NCI-H524 (cell line): Measurements from ENCODE around the gene DEPDC5.
"Not testable (repeated sequence)": the region's sequence is repeated elsewhere in the genome, so short reads cannot be mapped to it uniquely, and the experiment has no call there.

Experiments used
- DNase-seq, 2 experiments: peaks; one replicate each; lab custom pipeline; 2025; lab: John Stamatoyannopoulos, UW

Gene DEPDC5

DNA sequence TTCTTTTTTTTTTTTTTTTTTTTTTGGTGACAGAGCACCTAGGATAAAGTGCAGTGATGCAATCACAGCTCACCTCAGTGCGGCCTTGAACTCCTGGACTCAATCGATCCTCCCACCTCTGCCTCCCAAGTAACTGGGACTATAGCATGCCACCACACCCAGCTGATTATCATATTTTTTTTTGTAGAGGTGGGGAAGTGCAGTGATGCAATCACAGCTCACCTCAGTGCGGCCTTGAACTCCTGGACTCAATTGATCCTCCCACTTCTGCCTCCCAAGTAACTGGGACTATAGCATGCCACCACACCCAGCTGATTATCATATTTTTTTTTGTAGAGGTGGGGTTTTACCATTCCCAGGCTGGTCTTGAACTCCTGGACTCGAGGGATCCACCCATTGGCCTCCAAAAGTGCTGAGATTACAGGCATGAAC, 61.6 kb downstream of the DEPDC5 start:
- not testable (repeated sequence) for DNase-seq

DNA sequence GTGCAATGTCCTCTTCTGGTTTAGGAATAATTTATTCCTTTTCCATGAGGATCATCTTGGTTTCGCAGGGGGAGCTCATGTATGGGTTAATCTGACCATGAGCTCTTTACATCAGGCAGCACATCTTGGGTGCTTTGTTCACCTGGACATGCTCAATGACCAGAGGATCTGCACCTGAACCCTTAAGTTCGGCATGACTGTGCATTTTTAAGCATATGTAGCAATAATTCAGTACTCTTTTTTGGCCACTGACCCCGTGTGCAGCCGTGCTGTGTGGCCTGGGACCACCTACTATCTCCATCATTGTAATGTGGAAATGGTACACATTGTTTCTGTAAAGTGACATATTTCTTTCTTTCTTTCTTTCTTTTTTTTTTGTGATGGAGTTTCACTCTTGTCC, 62.9 kb downstream of the DEPDC5 start:
- DNase-seq, result no peak

DNA sequence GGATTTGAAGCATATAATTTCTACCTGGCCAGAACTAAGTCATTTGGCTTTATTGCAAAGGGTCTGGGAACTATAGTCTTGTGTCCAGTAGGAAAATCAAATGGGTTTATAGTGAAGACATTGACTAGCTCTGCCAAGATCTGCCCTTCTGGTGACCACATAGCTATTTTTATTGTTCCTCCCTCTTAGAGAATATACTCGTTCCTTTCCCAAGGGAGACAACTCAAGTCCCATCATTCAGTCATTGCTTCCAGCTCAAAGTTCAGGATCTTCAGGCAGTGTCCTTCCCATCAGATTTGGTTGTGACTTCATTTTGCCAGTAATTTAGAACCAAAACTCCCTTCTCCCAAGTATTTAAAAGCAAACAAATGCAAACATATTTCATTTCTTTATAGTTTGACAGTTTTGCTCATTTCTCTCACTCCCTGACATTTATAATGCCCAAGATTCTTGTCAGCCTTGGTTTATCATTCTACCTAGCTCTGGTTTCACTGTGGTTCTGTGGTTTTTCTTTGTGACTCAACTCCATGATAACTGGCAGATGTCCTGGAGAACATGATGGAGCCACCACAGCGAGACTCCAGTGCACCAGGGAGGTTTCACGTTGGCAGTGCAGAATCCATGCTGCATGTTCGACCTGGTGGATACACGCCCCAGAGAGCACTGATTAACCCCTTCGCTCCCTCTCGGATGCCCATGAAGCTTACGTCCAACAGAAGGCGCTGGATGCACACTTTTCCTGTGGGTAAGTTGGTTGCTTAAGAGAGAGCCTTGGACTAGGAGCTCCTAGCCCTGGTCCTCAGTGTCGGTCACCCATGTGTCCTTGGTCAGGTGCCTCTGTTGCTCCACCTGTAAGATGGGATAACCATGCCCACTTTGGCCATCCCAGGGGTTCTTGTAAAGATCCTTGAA, 64.9 kb downstream of the DEPDC5 start:
- no peak for DNase-seq

DNA sequence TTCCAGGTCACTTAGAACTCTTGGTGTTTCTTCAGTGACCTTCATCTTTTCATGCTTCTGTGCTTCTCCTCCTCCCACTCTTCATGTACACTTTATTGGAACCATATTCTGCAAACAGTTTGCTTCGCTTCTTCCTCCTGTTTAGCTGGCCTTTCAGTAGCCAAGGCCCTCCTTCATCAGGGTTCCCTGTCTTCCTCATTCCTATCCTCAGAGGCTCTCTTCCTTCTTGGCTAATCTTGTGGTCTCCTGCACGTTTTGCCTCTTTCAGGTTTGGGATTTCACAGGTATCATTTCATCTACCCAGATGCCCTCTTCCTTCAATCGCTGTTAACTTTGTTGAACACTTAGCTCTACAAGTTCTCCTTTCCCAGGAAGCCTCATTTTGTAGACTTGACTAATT, 66.8 kb downstream of the DEPDC5 start:
- DNase-seq, result no peak

DNA sequence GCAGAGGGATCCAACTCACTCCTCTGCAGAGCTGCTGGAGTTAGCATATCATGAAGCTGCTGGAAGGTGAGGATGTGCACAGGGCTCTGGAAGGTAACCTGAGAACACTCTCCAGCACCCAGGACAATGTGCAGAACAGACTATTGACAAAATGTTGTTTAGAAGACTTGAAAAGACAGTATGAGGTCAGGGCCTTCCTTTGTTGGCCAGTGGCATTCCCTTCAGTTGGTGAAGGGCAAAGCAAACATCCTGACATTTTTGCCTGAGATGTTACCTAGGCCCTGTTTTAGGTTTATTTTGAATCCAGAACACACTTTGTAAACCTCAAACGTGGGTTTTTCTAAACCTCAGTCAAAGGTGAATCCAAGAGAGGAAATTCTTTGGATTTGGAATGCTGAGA, 67.8 kb downstream of the DEPDC5 start:
- DNase-seq, result no peak

DNA sequence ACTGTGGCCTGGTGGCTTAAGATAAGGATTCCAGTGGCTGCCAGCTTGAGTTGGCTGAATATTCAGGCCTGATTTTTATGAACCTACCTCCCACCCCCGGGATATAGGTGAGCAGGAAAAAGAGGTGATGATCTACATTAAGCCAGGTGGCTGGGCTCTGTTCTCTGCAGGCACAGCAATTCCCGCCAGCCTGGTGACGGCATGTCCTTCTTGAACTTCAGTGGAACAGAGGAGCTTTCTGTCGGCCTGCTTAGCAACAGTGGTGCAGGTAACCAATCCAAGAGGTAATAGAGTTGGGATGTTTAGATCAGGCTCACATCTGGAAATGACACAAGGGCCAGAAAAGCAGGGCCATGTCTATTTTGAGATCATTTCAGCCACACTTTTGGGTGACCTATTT, 68.7 kb downstream of the DEPDC5 start:
- no peak for DNase-seq

DNA sequence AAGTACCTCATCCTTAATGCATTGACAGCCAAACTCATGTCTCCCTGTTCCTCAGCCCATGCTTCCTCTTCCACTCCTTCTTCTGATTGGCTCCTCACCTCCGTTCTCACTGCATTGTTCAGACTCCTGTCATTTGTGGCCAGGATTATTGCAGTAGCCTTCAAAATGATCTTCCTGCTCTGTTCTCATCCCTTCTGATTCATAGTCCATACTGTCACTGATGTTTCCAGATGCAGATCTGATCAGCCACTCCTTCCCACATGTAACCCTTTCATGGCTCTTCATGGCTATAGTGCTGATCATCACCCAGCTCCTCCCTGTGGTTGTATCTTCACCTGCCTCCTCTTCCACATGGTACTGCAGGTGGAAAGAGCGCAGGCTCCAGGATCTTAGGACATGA, 71.7 kb downstream of the DEPDC5 start:
- DNase-seq, result no peak

DNA sequence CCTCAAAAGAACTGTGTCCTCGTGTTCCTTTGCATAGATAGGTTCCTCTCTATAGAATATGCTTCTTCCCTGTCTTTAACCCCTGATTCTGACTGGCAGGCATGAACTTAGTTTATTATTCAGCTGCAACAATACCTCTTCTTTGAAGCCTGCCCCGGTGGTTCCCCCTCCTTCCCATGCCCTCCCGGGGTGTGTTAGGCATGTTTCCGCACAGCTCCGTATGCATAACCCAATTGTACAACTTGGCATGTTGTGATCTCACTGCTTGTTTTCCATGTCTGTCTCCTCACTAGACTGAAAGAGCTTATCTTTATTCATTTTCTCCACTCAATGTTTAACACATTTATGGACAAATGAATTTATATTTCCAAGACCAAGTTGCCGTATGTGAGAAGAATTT, 72.6 kb downstream of the DEPDC5 start:
- no peak for DNase-seq

DNA sequence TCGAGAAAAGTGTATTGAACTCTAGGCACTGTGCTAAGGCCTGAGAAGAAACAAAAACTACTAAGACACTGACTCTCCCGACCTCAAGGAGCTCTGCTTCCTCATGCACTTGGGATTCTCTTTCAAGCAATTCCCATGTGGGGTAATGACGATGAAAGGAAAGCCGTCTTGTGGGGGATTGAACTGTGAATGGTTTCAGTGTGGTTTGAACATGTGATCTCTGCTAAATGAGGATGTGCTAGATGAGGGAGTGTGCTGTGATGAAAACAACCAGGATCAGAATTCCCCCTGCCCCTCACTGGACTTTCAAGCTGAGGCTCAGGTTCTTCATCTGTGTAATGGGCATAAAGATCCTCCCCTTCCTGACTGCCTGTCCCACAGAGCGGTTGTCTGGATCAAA, 74.9 kb downstream of the DEPDC5 start:
- DNase-seq, result no peak

DNA sequence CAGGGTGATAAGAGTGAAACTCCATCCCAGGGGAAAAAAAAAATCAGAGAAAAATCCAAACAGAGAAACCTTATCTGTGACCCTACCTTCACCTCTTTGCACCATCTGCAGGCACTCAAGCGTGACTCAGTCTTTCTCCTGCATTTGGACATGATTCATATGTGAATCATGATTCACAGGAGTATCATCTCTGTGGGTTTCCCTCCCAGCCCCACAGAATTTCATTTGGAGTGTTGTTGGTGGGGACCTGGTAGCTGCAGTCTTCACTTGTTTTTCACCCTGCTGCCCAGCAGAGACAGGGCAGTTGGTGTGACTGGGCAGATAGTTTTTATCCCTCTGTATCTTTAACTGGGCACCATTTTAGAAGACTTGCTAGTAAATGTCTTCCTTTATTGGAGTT, 75.7 kb downstream of the DEPDC5 start:
- DNase-seq, result peak in 1 of 2 experiments; percentile 57

DNA sequence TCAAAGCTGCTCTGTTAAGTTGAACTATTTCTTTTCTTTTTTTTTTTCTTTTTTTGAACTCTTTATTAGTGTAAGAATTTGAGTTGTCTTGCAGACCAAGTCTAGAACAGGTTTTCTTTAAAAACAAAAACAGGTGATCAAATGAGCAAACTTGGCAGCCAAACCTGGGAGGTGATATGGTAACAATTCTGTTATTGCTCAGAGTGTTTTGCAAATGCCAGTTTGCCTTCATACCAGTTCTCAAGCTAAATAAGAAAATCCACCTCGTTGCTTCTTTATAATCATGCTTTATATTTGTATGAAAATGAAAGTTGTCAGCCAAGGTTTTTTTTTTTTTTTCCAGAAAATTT, 76.9 kb downstream of the DEPDC5 start:
- no peak for DNase-seq

DNA sequence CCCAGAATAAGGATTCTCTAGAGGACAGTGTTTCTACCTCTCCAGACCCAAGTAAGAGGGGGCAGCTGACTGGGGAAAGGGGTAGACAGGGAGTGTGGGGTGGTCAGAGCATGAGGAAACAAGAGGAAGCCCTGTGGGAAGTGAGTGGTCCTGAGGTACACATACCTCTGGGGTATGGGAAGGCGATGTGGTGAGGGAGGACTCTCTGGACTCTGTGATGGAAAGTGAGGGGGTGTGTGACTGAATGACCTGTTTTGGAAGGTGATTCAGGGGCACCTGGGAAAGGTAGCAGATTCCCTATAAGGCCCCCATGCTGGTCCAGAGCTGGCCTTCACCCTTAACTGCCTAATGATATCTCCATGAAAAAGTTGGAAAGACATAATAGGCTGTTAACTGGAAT, 80.1 kb downstream of the DEPDC5 start:
- DNase-seq, result no peak

DNA sequence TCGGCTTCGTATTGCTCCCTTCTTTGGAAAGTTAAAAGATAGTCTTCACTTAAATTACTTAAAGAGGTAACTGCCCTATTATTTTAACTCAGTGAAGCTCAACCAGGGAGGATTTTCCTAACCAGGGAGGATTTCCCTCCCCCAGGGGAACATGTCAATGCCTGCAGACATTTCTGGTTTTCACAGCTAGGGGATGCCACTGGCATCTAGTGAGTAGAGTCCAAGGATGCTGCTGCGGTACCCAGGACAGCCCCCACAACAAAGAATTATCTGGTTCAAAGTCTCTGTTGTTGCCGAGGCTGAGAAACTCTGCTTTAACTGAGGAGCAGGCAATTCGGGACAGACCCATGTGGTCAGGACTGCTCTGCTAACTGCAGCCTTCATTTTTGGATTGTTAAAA, 82.2 kb downstream of the DEPDC5 start:
- no peak for DNase-seq

DNA sequence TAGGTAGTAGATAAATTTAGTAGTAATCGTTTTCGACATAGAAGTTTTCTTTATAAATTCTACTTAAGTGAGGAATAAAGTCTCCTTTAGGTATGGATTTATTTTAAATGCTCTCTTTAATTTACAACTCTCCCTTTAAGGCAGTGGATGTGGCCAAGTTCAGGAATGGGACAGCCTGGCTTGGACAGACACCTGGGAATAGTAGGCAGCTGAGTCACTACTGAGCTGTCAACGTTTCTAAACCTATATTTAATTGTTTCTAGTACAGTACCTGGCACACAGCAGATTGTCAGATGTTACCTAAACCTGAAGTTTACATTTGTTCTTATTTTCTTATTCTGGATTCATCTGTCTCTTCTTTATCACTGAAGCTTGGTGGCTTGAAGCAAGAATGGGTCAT, 85.1 kb downstream of the DEPDC5 start:
- DNase-seq, result no peak

DNA sequence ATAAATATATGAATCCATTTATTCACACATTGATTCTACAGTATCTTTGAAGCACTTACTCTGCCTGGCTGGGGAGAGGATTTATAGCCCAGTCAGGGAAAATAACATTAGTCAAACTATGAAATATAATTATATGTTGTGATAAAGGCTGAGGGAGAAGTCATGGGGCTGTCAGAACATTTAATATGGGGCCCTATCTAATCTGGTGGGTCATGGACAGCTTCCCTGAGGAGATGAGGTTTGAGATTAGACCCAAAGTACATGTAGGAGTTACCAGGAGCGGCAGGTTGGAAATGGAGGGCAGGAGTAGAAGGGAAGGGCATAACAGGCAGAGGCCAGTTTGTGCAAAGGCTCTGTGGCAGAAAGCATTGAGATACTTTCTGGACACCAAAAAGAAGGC, 86.2 kb downstream of the DEPDC5 start:
- DNase-seq, result no peak

DNA sequence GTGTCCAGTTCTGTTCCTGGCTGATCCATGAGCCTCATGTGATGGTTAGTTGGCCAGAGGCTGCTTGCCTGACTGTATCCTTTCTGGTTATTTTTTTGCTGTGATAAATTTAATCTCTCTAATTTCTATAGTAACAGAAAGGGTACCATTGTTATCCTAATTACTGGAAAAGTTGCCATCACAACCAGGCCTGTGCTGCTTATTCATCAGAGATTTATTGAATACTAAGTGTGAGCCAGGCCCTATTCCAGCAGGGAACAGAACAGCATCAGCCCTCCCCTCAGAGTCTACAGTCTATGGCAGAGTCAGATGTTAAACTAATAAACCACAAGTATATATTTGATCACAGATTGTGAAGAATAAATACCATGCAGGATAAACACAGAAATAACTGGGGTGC, 86.8 kb downstream of the DEPDC5 start:
- DNase-seq, result no peak

DNA sequence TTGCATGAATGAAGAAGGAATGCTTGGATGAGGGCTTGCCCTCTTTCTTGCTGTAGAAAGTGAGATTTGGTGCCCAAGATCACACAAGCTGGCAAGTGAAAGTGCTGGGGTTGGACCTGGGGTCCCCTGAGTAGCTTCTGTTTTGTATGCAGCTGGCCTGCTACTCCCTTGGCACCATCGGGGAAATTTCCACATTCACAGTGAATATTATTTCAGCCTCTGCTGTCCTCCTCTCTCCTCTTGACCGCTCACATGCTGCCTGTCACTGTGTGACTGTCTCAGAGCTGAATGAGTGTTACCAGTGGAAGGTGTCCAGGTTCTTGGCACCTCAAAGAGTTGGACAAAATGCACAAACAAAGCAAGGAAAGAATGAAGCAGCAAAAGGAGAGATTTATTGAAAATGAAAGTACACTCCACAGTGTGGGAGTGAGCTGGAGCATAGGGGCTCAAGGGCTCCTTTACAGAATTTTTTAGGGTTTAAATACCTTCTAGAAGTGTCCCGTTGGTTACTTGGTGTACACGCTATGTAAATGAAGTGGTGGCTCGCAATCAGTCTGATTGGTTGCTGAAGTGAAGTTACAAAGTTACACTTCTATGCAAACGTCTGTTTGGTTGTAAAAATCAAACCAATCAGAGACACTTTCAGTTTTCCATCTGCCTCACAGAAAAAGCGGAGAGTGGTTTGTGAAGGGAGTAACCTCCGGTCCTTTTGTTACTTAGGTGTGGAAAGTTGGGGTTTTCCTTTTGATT, 87.4 kb downstream of the DEPDC5 start:
- no peak for DNase-seq

DNA sequence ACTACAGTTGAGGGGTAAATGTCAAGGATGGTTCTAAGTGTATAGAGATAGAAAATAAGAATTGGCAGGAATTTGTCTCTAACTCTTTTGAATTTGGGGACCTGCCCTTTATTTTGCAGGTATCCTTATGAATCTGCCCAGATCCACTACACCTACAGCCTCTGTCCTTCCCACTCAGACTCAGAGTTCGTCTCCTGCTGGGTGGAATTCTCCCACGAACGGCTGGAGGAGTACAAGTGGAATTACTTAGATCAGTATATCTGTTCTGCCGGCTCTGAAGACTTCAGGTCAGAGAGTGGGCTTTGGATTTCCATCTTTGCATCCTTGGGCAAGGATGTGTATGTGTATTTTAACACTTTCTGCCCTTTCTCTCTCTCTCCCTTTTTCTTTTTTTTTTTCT, 89.7 kb downstream of the DEPDC5 start:
- DNase-seq, result no peak

DNA sequence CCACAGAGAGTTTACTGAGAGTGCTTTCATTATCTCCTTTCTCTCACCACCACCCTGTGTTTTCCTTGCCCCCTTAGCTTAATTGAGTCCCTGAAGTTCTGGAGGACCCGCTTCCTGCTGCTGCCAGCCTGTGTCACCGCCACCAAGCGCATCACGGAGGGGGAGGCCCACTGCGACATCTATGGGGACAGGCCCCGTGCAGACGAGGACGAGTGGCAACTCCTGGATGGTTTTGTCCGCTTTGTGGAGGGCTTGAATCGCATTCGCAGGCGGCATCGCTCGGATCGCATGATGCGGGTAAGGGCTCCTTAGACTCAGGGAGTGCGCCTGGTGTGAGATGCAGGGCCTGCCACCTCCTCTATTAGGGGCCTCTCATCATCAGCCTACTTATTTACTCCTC, 91.1 kb downstream of the DEPDC5 start:
- no peak for DNase-seq

DNA sequence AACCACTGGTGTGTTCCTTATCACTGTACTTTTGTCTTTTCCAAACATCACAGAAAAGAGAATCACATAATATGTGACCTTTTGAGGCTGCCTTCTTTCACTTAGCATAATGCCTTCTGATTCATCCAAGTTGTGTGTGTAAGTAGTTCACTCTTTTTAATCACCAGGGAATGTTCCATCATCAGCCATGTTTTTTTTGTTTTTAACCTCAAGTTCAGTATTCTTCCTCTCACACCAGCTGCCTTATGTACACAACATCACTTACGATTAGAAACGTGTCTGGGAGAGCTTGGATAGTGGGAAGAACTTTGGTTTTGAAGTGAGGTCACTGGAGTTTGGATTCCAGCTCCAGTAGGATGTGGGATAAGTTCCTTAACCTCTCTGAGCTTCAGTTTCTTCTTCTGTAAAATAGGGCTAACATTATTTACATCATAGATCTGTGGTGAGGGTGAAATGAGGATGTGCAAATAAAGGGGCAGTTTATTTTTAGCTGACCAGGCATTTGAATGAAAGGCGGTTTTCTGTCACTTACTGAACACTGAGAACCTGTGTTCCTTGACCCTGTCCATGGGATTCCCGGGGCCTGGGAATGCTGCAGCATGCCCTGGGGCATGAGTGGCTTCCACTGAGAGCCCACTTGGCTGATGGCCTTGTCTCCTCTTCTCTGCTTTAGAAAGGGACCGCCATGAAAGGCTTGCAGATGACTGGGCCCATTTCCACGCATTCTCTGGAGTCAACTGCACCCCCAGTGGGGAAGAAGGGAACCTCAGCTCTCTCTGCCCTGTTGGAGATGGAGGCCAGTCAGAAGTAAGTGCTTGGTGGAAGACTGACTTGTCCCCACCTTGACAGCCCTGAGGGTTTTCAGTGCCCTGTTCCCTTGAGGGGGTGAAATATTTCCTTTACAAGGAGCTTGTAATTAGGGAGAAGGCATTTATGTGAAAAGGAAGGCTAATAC, 92.6 kb downstream of the DEPDC5 start:
- no peak for DNase-seq

DNA sequence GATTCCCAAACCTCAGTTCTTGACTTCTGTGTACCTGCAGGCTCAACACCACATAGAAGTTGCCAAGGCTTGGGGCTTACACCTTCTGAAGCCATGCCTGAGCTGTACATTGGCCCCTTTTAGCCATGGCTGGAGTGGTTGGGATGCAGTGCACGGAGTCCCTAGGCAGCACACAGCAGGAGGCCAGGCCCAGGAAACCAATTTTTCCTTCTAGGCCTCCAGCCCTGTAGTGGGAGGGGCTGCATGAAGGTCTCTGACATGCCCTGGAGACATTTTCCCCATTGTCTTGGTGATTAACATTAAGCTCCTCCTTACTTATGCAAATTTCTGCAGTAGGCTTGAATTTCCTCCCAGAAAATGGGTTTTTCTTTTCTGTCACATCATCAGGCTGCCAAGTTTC, 94.6 kb downstream of the DEPDC5 start:
- DNase-seq, result no peak

DNA sequence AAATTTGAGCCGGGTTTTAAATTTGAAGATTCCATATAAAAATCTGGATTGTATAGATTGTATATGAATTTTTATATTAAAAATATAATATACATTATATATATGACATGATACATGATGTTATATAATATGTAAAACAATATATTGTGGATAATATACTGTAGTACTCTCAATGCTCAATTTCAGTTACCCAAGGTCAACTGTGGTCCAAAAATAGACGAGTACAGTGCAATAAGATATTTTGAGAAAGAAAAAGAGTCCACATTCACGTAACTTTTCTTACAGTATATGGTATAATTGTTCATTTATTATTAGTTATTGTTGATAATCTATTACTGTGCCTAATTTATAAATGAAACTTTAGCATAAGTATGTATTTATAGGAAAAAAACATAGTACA, 96.3 kb downstream of the DEPDC5 start:
- DNase-seq, result no peak
